Calu3 (cell line): Measurements from ENCODE around the gene MSMO1. TPM values are rescaled to one million over a fixed set of nuclear protein-coding genes. Genes with fewer than 3 reads are reported as not detected.
"Not testable (repeated sequence)": the region's sequence is repeated elsewhere in the genome, so short reads cannot be mapped to it uniquely, and the experiment has no call there.

Experiments
- BruUV-seq: library from RNA; stranded (reverse); fragments of 400-500 nt; replicated peaks from 2 replicates; lab custom pipeline; 2021; lab: Mats Ljungman, UMichigan
- CTCF ChIA-PET: fragments of 300-600 bp; sonication (Branson Sonifier 250); formaldehyde crosslinking; loops from one replicate; lab custom pipeline; 2022; ENCODE audit warnings: antibody characterized with exemption; lab: Charles Lee
- DNase-seq: peaks from one replicate; pipeline ENCODE4 v3.0.0; 2022
- H3K27ac Mint-ChIP-seq: one replicate; pipeline ENCODE4 v1.8.0; 2022; ENCODE audit warnings: mixed read lengths; ENCODE audit not compliant: unreplicated experiment
- H3K27me3 Mint-ChIP-seq: one replicate; pipeline ENCODE4 v1.8.0; 2022; ENCODE audit warnings: mixed read lengths; ENCODE audit not compliant: unreplicated experiment
- H3K36me3 Mint-ChIP-seq: one replicate; pipeline ENCODE4 v1.8.0; 2022; ENCODE audit warnings: mild to moderate bottlenecking, moderate library complexity, mixed read lengths; ENCODE audit not compliant: insufficient read depth, unreplicated experiment
- H3K4me1 Mint-ChIP-seq: one replicate; pipeline ENCODE4 v1.8.0; 2022; ENCODE audit warnings: mild to moderate bottlenecking, low read depth, mixed read lengths; ENCODE audit not compliant: unreplicated experiment
- H3K4me3 Mint-ChIP-seq: one replicate; pipeline ENCODE4 v1.8.0; 2022; ENCODE audit warnings: mild to moderate bottlenecking, low read depth, moderate library complexity, mixed read lengths; ENCODE audit not compliant: unreplicated experiment
- H3K9me3 Mint-ChIP-seq: one replicate; pipeline ENCODE4 v1.8.0; 2022; ENCODE audit warnings: low read depth, mixed read lengths; ENCODE audit not compliant: unreplicated experiment
- intact Hi-C: fragments of 100-400 bp; cut with micrococcal nuclease; formaldehyde crosslinking; loops from one replicate; pipeline ENCODE4 v1.10.0; 2022; ENCODE audit not compliant: unreplicated experiment
- total RNA-seq: library from RNA; stranded (reverse); gene quantifications from 2 replicates; pipeline ENCODE4 v1.2.3, GENCODE V29; 2022
- TF ChIP-seq, protein P1 (sequence below): fragments of 200-600 bp; IDR thresholded peaks from one replicate; pipeline ENCODE4 v1.8.0; 2022; ENCODE audit warnings: antibody characterized with exemption; ENCODE audit not compliant: unreplicated experiment

The MSMO1 gene
- total RNA-seq, 1 experiment from 2014 or later: 111 TPM

DNA sequence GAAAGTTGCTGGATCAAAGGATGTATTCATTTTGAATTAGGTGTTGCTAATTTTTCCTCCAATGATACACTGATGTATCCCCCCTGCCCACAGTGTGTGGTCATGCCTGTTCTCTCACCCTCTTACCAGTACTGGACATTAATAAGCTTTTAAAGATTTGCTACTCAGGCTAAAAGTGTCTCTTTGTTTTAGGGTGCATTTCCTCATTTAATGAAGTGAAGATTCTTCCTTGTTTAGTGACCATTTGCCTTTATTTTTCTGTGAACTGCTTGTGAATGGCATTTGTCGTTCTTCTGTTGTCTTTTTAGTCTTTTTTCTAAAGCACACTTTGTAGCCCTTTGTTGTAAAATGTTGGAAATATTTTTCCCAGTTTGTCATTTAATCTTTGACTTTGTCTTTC lies 5.0 kb downstream of the MSMO1 start:
- peaks cover 35% of the 10 kb centered on the region for H3K4me1 Mint-ChIP-seq
- no peak overlapping the region for H3K4me3 Mint-ChIP-seq
- no TSS peak for BruUV-seq
- TF ChIP-seq, protein P1, sequence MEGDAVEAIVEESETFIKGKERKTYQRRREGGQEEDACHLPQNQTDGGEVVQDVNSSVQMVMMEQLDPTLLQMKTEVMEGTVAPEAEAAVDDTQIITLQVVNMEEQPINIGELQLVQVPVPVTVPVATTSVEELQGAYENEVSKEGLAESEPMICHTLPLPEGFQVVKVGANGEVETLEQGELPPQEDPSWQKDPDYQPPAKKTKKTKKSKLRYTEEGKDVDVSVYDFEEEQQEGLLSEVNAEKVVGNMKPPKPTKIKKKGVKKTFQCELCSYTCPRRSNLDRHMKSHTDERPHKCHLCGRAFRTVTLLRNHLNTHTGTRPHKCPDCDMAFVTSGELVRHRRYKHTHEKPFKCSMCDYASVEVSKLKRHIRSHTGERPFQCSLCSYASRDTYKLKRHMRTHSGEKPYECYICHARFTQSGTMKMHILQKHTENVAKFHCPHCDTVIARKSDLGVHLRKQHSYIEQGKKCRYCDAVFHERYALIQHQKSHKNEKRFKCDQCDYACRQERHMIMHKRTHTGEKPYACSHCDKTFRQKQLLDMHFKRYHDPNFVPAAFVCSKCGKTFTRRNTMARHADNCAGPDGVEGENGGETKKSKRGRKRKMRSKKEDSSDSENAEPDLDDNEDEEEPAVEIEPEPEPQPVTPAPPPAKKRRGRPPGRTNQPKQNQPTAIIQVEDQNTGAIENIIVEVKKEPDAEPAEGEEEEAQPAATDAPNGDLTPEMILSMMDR: no peak
- peak overlapping the region; percentile 38 for H3K27ac Mint-ChIP-seq
- no peak for DNase-seq
- peaks cover 42% of the 10 kb centered on the region for H3K36me3 Mint-ChIP-seq
- intact Hi-C loops: no loop called here
- CTCF ChIA-PET: no interaction called here
- H3K9me3 Mint-ChIP-seq: no peaks in the 10 kb centered on the region
- H3K27me3 Mint-ChIP-seq: no peaks in the 10 kb centered on the region

DNA sequence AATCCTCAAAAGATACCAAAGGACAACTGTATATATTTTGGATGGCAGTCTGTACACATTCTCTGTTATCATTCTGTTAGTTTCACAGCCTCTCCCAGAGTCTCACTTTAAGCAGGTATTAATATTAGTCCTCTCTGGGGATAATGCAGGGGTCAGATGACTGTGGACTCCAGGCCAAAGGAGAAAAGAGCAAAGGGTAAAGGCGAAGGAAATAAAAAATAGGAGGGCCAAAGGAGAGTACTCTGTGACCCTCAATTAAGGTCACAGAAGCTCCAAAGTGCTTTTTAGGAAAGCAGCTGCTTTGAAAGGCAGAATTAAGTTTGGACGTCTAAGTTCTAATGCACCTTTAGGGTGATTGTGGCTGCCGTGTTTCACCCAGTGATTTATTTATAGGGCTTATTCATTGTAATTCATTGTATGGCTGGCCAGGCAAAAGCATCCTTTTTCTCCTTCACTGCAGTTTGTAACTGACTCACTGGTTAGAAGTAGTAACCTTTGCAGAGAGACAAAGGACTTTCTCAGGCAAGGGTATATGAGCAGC lies 7.8 kb downstream of the MSMO1 start:
- BruUV-seq: no TSS peak
- no peak overlapping the region for H3K4me3 Mint-ChIP-seq
- H3K27ac Mint-ChIP-seq: peak overlapping the region; percentile 79
- TF ChIP-seq, protein P1: no peak
- peaks cover 35% of the 10 kb centered on the region for H3K4me1 Mint-ChIP-seq
- intact Hi-C loops: no loop called here
- H3K27me3 Mint-ChIP-seq: no peaks in the 10 kb centered on the region
- peaks cover 43% of the 10 kb centered on the region for H3K36me3 Mint-ChIP-seq
- DNase-seq: no peak
- H3K9me3 Mint-ChIP-seq: no peaks in the 10 kb centered on the region
- CTCF ChIA-PET: no interaction called here

DNA sequence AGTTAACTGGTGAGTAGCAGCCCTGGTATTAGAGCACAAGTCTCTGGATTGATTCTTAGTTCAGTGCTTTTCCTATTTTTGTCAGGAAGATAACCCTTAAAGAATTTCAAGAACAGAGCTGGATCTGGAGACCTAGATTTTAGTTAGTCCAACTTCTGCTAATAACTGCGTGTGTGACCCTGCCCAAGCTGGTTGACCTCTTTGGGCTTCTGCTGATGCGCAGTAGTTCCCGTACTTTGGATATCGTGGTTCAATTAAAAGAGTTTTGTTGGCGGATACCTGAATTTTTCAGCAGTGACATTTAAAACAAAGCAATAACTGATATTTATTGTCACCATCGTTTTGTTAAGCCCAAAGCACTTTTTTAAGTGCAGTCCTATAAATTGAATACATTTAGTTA lies 9.3 kb downstream of the MSMO1 start:
- Mint-ChIP-seq H3K27ac (no peak overlapping the region), H3K4me3 (no peak overlapping the region), H3K9me3 (no peaks in the 10 kb centered on the region), H3K4me1 (peaks cover 20% of the 10 kb centered on the region), H3K36me3 (peaks cover 28% of the 10 kb centered on the region), H3K27me3 (no peaks in the 10 kb centered on the region)
- intact Hi-C loops: no loop called here
- TF ChIP-seq, protein P1: no peak
- BruUV-seq: no TSS peak
- CTCF ChIA-PET: no interaction called here
- no peak for DNase-seq

DNA sequence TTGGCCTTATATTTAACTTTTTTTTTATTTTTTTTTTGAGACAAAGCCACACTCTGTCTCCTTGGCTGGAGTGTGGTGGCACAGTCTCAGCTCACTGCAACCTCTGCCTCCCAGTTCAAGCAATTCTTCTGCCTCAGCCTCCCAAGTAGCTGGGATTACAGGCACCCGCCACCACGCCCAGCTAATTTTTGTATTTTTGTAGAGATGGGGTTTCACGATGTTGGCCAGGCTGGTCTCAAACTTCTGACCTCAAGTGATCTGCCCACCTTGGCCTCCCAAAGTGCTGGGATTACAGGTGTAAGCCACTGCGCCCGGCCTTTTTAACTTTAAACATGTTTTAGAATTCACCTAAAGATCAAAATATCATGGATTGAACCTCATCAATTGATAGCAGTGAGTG lies 14.9 kb downstream of the MSMO1 start:
- intact Hi-C loops, H3K9me3 Mint-ChIP-seq, DNase-seq, H3K36me3 Mint-ChIP-seq, H3K4me3 Mint-ChIP-seq, H3K27me3 Mint-ChIP-seq, H3K4me1 Mint-ChIP-seq, CTCF ChIA-PET, H3K27ac Mint-ChIP-seq: not testable (repeated sequence)
- TSS peak; percentile 48 for BruUV-seq
